ENCODE measurements around the gene PLP2.
"Not testable (repeated sequence)": the region's sequence is repeated elsewhere in the genome, so short reads cannot be mapped to it uniquely, and the experiment has no call there.

PLP2 gene, protein sequence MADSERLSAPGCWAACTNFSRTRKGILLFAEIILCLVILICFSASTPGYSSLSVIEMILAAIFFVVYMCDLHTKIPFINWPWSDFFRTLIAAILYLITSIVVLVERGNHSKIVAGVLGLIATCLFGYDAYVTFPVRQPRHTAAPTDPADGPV

DNA sequence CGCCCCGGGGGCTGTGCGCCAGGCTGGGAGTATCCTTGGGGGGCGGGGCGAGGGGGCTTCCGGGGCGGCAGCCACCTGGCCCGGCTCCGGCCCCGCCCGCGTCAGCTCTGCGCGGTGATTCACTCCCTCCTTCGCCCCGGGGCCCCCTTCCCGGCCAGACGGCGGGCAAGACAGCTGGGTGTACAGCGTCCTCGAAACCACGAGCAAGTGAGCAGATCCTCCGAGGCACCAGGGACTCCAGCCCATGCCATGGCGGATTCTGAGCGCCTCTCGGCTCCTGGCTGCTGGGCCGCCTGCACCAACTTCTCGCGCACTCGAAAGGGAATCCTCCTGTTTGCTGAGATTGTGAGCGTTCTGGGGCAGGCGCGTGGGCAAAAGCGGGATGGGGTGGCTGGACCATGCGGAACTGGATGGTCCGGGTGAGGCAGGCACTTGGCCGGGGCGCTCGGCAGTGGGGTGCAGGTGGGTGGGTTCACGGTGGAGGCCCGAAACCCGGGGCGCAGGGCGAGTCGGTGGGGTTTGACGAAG lies at the start of gene PLP2:
PLP2 (plus strand) TSS at position 147 of the 528 bp plus-strand sequence; CDS start at position 250, 103 bp downstream.
- Histone ChIP-seq H3K36me3 (peaks cover 4% of the 10 kb centered on the region), H3K27ac (peak within 1 kb of the TSS; percentile 59), H3K9me3 (ENCODE audit: severe bottlenecking) (no peaks in the 10 kb centered on the region), H3K4me3 (ENCODE audit: low read depth, low read length) (peak within 1 kb of the TSS; percentile 48), H3K27me3 (ENCODE audit: insufficient read depth, low read depth, severe bottlenecking) (peaks cover 12% of the 10 kb centered on the region)
- TF ChIP-seq, protein P1, sequence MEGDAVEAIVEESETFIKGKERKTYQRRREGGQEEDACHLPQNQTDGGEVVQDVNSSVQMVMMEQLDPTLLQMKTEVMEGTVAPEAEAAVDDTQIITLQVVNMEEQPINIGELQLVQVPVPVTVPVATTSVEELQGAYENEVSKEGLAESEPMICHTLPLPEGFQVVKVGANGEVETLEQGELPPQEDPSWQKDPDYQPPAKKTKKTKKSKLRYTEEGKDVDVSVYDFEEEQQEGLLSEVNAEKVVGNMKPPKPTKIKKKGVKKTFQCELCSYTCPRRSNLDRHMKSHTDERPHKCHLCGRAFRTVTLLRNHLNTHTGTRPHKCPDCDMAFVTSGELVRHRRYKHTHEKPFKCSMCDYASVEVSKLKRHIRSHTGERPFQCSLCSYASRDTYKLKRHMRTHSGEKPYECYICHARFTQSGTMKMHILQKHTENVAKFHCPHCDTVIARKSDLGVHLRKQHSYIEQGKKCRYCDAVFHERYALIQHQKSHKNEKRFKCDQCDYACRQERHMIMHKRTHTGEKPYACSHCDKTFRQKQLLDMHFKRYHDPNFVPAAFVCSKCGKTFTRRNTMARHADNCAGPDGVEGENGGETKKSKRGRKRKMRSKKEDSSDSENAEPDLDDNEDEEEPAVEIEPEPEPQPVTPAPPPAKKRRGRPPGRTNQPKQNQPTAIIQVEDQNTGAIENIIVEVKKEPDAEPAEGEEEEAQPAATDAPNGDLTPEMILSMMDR (IDR thresholded peaks at IDR 0.05; ENCODE audit: low read depth, low read length), result no peak
- peak; percentile 50 for DNase-seq

DNA sequence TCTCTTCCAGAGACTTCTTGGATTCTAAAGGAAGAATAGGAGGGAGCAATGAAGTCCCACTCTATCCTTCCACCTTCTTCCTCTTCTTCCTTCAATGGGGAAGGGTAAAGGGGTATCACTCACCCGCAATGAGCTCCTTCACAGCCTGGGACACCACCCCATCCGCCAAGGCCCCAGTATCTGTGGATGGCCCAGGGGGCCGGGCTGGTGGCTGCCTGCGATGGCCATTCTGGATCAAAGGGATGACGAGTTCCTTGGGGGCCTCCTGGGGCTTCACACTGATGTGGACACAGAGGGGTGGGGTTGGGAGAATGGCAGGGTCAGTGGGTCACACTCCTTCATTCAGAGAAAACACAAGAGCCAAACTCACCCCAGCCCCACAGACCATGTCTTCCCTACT lies 49.2 kb upstream of the PLP2 start:
- TF ChIP-seq, protein P1 (IDR thresholded peaks at IDR 0.05; ENCODE audit: low read depth, low read length), result no peak
- Histone ChIP-seq H3K9me3 (ENCODE audit: severe bottlenecking) (no peaks in the 10 kb centered on the region), H3K27ac (no peak overlapping the region), H3K27me3 (ENCODE audit: insufficient read depth, low read depth, severe bottlenecking) (peaks cover 10% of the 10 kb centered on the region), H3K4me3 (ENCODE audit: low read depth, low read length) (no peak overlapping the region), H3K36me3 (no peaks in the 10 kb centered on the region)
- no peak for DNase-seq

DNA sequence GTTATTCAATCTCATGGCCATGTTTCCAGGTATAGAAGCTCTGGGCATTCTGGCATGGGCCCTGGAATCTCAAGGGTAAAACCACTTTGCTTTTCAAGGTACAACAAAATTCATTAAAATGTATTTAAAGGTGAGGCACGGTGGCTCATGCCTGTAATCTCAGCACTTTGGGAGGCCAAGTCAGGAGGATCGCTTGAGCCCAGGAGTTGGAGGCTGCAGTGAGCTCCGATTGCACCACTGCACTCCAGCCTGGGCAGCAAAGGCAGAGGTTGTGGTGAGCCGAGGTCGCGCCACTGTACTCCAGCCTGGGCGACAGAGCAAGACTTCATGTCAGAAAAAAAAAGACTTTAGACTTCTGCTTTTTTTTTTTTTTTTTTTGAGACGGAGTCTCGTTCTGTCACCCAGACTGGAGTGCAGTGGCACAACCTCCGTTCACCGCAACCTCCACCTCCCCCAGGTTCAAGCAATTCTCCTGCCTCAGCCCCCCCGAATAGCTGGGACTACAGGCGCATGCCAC lies 43.9 kb upstream of the PLP2 start:
- not testable (repeated sequence) for H3K36me3 ChIP-seq; H3K27ac ChIP-seq; DNase-seq; H3K27me3 ChIP-seq (ENCODE audit: insufficient read depth, low read depth, severe bottlenecking); H3K4me3 ChIP-seq (ENCODE audit: low read depth, low read length); H3K9me3 ChIP-seq (ENCODE audit: severe bottlenecking)

DNA sequence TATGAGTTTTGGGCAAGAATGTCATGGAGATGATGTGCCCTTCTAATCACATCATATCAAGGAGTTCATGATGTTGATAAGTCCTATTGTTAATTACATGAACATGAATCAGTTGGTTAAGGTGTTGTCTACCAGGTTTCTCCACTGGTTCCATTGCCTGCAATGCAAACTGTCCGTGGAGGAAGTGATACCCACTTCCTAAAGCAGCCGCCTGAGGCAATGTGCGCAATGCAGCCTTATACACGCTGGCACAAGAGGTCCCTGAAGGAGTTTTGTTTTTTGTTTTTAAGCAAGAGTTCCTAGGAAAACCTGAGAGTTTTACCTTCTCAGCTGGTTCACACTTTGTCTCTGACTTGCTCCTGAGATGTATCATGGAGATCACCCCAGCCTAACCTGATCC lies 42.3 kb upstream of the PLP2 start:
- H3K9me3 ChIP-seq (ENCODE audit: severe bottlenecking), result no peaks in the 10 kb centered on the region
- peaks cover 11% of the 10 kb centered on the region for H3K27me3 ChIP-seq (ENCODE audit: insufficient read depth, low read depth, severe bottlenecking)
- H3K36me3 ChIP-seq, result no peaks in the 10 kb centered on the region
- no peak for DNase-seq
- H3K4me3 ChIP-seq (ENCODE audit: low read depth, low read length), result no peak overlapping the region
- TF ChIP-seq, protein P1 (IDR thresholded peaks at IDR 0.05; ENCODE audit: low read depth, low read length), result no peak
- H3K27ac ChIP-seq, result no peak overlapping the region

DNA sequence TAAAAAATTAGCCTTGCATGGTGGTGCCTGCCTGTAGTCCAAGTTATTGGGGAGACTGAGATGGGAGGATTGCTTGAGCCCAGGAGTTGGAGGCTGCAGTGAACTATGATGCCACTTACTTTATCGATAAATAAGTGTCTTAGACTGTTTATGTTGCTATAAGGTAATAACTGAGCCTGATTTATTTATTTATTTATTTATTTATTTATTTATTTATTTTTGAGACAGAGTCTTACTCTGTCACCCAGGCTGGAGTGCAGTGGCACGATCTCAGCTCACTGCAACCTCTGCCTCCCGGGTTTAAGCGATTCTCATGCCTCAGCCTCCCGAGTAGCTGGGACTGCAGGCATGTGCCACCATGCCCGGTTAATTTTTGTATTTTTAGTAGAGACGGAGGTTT lies 39.4 kb upstream of the PLP2 start:
- not testable (repeated sequence) for DNase-seq; H3K36me3 ChIP-seq; H3K4me3 ChIP-seq (ENCODE audit: low read depth, low read length)

DNA sequence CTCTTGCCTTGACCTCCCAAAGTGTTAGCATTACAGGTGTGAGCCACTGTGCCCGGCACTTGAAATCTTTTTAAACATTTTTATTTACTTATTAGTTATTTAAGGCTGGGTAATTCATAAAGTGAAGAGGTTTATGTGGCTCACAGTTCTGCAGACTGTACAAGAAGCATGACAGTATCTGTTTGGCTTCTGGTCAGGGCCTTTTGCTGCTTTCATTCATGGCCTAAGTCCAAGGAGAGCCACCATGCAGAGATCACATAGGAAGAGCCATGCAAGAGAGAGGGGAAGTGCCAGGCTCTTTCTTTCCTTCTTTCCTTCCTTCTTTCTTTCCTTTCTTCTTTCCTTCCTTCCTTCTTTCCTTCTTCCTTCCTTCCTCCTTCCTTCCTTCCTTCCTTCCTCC lies 37.9 kb upstream of the PLP2 start:
- no peak for DNase-seq
- TF ChIP-seq, protein P1 (IDR thresholded peaks at IDR 0.05; ENCODE audit: low read depth, low read length), result no peak
- no peak overlapping the region for H3K4me3 ChIP-seq (ENCODE audit: low read depth, low read length)
- H3K27ac ChIP-seq, result no peak overlapping the region
- peaks cover 8% of the 10 kb centered on the region for H3K27me3 ChIP-seq (ENCODE audit: insufficient read depth, low read depth, severe bottlenecking)
- H3K36me3 ChIP-seq, result no peaks in the 10 kb centered on the region
- peaks cover under 1% of the 10 kb centered on the region for H3K9me3 ChIP-seq (ENCODE audit: severe bottlenecking)

More for the DNA sequence above, 39.4 kb upstream of the PLP2 start:
- H3K27me3 ChIP-seq (ENCODE audit: insufficient read depth, low read depth, severe bottlenecking); H3K9me3 ChIP-seq (ENCODE audit: severe bottlenecking); H3K27ac ChIP-seq: not testable (repeated sequence)

DNA sequence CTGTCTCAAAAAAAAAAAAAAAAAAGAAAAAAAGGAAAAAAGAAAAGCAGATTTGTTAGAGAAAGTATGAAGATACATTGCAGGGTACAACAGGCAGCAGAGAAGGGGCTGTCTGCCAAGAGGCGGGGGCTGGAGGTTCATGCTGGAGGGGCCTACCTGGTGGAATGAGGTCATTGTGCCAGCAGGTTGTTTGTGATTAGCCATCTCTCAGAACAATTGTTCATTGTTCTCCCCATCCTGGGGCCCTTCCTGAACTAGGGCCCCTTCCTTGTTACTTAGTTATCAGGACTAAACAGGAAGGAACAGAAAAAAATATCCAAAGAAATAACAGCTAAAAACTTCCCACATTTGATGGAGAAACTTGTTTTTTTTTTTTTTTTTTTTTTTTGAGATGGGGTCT lies 34.2 kb upstream of the PLP2 start:
- peaks cover 8% of the 10 kb centered on the region for H3K27me3 ChIP-seq (ENCODE audit: insufficient read depth, low read depth, severe bottlenecking)
- H3K9me3 ChIP-seq (ENCODE audit: severe bottlenecking), result peaks cover 13% of the 10 kb centered on the region
- no peaks in the 10 kb centered on the region for H3K36me3 ChIP-seq
- no peak overlapping the region for H3K4me3 ChIP-seq (ENCODE audit: low read depth, low read length)
- no peak for DNase-seq
- TF ChIP-seq, protein P1 (IDR thresholded peaks at IDR 0.05; ENCODE audit: low read depth, low read length), result no peak
- no peak overlapping the region for H3K27ac ChIP-seq
